Hair follicular keratinocyte (primary cell): ENCODE results near the gene OSBPL3. TPM values are rescaled to one million over a fixed set of nuclear protein-coding genes. Genes with fewer than 3 reads are reported as not detected.

Source experiments
- total RNA-seq: library from RNA; depleted of rRNA; stranded (reverse); fragments of >200 nt; gene quantifications from 2 replicates; pipeline ENCODE4 v1.2.3, GENCODE V29; 2015

OSBPL3 gene, protein sequence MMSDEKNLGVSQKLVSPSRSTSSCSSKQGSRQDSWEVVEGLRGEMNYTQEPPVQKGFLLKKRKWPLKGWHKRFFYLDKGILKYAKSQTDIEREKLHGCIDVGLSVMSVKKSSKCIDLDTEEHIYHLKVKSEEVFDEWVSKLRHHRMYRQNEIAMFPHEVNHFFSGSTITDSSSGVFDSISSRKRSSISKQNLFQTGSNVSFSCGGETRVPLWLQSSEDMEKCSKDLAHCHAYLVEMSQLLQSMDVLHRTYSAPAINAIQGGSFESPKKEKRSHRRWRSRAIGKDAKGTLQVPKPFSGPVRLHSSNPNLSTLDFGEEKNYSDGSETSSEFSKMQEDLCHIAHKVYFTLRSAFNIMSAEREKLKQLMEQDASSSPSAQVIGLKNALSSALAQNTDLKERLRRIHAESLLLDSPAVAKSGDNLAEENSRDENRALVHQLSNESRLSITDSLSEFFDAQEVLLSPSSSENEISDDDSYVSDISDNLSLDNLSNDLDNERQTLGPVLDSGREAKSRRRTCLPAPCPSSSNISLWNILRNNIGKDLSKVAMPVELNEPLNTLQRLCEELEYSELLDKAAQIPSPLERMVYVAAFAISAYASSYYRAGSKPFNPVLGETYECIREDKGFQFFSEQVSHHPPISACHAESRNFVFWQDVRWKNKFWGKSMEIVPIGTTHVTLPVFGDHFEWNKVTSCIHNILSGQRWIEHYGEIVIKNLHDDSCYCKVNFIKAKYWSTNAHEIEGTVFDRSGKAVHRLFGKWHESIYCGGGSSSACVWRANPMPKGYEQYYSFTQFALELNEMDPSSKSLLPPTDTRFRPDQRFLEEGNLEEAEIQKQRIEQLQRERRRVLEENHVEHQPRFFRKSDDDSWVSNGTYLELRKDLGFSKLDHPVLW
- total RNA-seq = 16.5 and 20.2 TPM in 2 replicates

DNA sequence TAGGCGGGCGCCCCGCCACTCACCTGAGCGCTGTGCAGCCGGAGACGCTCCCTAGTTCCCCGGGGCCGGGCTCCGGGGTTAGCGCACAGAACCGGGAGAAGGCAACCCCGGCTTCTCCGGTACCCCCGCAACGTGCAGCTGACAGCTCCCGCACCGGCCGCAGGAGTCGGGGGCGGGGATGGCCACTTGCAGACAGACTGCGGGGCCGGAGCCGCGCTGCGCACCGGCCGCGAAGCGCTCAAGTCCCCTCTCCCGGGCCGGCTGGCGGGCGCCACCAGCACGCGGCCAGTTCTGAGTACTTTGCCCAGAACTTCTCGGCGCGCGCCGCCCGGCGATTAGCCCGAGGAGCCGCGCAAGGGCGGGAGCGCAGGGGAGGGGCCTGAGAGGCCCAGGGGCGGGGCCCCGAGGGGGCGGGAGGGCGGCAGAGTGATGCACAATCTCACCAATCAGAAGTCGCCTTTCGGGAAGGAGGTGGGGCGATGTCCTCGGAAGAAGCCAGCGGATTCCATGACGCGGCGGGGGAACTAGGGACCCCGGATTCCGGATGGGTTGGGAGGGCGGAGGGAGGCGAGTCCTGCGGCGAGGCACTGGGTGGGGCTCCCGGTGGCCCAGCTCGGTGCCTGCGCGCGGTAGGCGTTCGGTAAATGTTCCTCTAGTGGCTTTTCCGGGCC lies at the start of gene OSBPL3:
OSBPL3 (minus strand) TSS at position 316 of the 671 bp plus-strand sequence. CDS start 87,706 bp downstream, outside the sequence.

DNA sequence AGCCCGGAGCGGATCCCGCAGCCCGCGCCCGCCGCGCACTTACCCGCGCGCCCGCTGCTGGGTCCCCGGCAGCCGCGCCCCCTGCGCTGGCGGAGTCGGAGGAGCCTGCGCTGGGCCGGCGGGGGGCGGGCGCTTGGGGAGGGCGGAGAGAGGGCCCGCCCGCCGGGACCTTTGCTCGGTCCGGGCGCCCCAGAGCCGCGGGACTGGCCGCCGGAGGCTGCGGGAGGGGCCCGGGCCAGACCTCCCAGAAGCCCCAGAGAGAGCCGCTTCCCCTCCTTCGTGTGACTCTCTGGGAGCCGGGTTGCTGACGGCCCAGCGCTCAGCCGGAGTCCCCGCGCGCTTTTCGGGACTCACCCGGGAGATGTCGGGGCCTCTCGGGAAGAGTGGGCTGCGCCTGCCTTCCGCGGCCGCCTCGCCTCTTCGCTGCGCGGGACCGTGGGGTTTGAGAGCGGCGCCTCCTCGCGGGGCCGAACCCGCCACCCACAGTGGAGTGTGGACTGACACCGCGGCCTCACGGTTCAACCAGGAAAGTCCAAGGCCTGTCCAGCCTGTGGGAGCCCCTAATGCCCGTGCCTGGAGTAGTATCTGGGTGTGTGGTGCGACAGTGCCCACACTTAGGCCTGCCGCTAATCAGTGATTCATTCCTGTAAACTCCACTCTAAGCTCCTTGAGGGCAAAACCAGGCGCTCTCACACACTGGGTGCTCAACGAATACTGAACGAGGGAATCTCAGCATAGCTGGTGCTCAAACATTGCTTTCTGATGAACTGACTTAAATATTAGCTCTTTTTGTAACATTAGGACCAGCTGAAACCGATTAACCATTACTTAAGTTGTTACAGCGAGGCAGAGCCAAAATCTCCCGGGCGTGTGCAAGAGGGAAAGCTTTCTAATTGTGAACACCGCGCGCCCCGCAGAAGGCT lies 222.4 kb downstream of the OSBPL3 start, which contains the start of gene GSDME:
GSDME (minus strand) TSS at position 112 of the 923 bp plus-strand sequence. CDS start 7,690 bp downstream, outside the sequence.

Other genes starting within 250 kb of the OSBPL3 start
- gene GSDME, start 222.7 kb downstream of the OSBPL3 start, total RNA-seq = 87.6 and 95.0 TPM in 2 replicates
- gene CYCS, start 145.1 kb upstream of the OSBPL3 start, total RNA-seq = 73.3 and 115 TPM in 2 replicates
- gene NPVF, start 248.3 kb upstream of the OSBPL3 start, total RNA-seq = not detected in 2 replicates